Measurements from ENCODE around the gene TMEM240.

TMEM240 gene

GRCh38 chr1:1542766-1543705, 2.6 kb upstream of the TMEM240 start:
- no peak for DNase-seq (ENCODE audit: low read depth, low spot score)
- CTCF ChIA-PET = interaction anchor here (1.0 to 1.8 kb wide), 2 partner anchors 8 to 421 kb away, joined by 3 to 6 read pairs; no protein-coding TSS in a partner anchor
- POLR2A ChIA-PET = no interaction called here
- H3K4me3 ChIP-seq (ENCODE audit: low read depth, low read length) = no peak overlapping the region
- no peak for TF ChIP-seq CTCF (IDR thresholded peaks at IDR 0.05; ENCODE audit: insufficient read depth, low read length, missing control alignments)

GRCh38 chr1:1541956-1542765, 1.7 kb upstream of the TMEM240 start:
- no peak overlapping the region for H3K4me3 ChIP-seq (ENCODE audit: low read depth, low read length)
- ChIA-PET POLR2A (no interaction called here), CTCF (interaction anchor here (1.3 to 1.8 kb wide), 2 partner anchors 9 to 14 kb away, joined by 4 to 6 read pairs; no protein-coding TSS in a partner anchor)
- DNase-seq (ENCODE audit: low read depth, low spot score) = no peak
- TF ChIP-seq CTCF (IDR thresholded peaks at IDR 0.05; ENCODE audit: insufficient read depth, low read length, missing control alignments) = no peak

- no peak for DNase-seq (ENCODE audit: low read depth, low spot score)
- no peak for TF ChIP-seq CTCF (IDR thresholded peaks at IDR 0.05; ENCODE audit: insufficient read depth, low read length, missing control alignments)
- POLR2A ChIA-PET = no interaction called here
- CTCF ChIA-PET = interaction anchor here (1.3 to 1.8 kb wide), 2 partner anchors 10 to 15 kb away, joined by 4 to 6 read pairs; no protein-coding TSS in a partner anchor
- H3K4me3 ChIP-seq (ENCODE audit: low read depth, low read length) = peak overlapping the region; percentile 72
Observed at GRCh38 chr1:1540818-1541628, 599 bp upstream of the TMEM240 start.

- no peak for TF ChIP-seq CTCF (IDR thresholded peaks at IDR 0.05; ENCODE audit: insufficient read depth, low read length, missing control alignments)
- DNase-seq (ENCODE audit: low read depth, low spot score) = no peak
- peak overlapping the region; percentile 72 for H3K4me3 ChIP-seq (ENCODE audit: low read depth, low read length)
- ChIA-PET POLR2A (no interaction called here), CTCF (no interaction called here)
Observed at GRCh38 chr1:1539310-1540089, 924 bp downstream of the TMEM240 start.

GRCh38 chr1:1538989-1539309, 1.5 kb downstream of the TMEM240 start:
- POLR2A ChIA-PET = no interaction called here
- H3K4me3 ChIP-seq (ENCODE audit: low read depth, low read length) = peak overlapping the region; percentile 72
- TF ChIP-seq CTCF (IDR thresholded peaks at IDR 0.05; ENCODE audit: insufficient read depth, low read length, missing control alignments) = no peak
- CTCF ChIA-PET = no interaction called here
- no peak for DNase-seq (ENCODE audit: low read depth, low spot score)
